ENCODE measurements around the gene GALNT12. TPM values are rescaled to one million over a fixed set of nuclear protein-coding genes. Genes with fewer than 3 reads are reported as not detected.

GALNT12 gene
- total RNA-seq, 1 donor from 2014 or later = 0.55 TPM

GRCh38 chr9:98809311-98810101 is 2.0 kb downstream of the GALNT12 start:
- H3K4me1 Mint-ChIP-seq (ENCODE audit: low read depth) = peaks cover 11% of the 10 kb centered on the region
- H3K9me3 Mint-ChIP-seq (ENCODE audit: low read depth) = peaks cover 8% of the 10 kb centered on the region
- no peak overlapping the region for H3K27ac Mint-ChIP-seq (ENCODE audit: unreplicated experiment)
- no peaks in the 10 kb centered on the region for H3K36me3 Mint-ChIP-seq (ENCODE audit: low read depth)
- H3K4me3 Mint-ChIP-seq (ENCODE audit: unreplicated experiment) = no peak overlapping the region
- DNase-seq (ENCODE audit: low spot score) = peak; percentile 41
- H3K27me3 Mint-ChIP-seq (ENCODE audit: low read depth) = peaks cover 35% of the 10 kb centered on the region
- TF ChIP-seq CTCF (IDR thresholded peaks at IDR 0.05) = no peak

- Mint-ChIP-seq H3K4me3 (ENCODE audit: unreplicated experiment) (no peak overlapping the region), H3K9me3 (ENCODE audit: low read depth) (peaks cover 8% of the 10 kb centered on the region), H3K4me1 (ENCODE audit: low read depth) (peaks cover 11% of the 10 kb centered on the region), H3K27ac (ENCODE audit: unreplicated experiment) (no peak overlapping the region), H3K27me3 (ENCODE audit: low read depth) (peaks cover 30% of the 10 kb centered on the region), H3K36me3 (ENCODE audit: low read depth) (no peaks in the 10 kb centered on the region)
- no peak for DNase-seq (ENCODE audit: low spot score)
- TF ChIP-seq CTCF (IDR thresholded peaks at IDR 0.05) = no peak
Observed at GRCh38 chr9:98810102-98810842, 2.8 kb downstream of the GALNT12 start.

GRCh38 chr9:98811051-98811650 is 3.7 kb downstream of the GALNT12 start:
- H3K9me3 Mint-ChIP-seq (ENCODE audit: low read depth) = peaks cover 8% of the 10 kb centered on the region
- TF ChIP-seq CTCF (IDR thresholded peaks at IDR 0.05) = no peak
- H3K4me3 Mint-ChIP-seq (ENCODE audit: unreplicated experiment) = no peak overlapping the region
- H3K4me1 Mint-ChIP-seq (ENCODE audit: low read depth) = peaks cover 11% of the 10 kb centered on the region
- H3K27me3 Mint-ChIP-seq (ENCODE audit: low read depth) = peaks cover 21% of the 10 kb centered on the region
- no peaks in the 10 kb centered on the region for H3K36me3 Mint-ChIP-seq (ENCODE audit: low read depth)
- no peak overlapping the region for H3K27ac Mint-ChIP-seq (ENCODE audit: unreplicated experiment)
- DNase-seq (ENCODE audit: low spot score) = no peak

- Mint-ChIP-seq H3K9me3 (ENCODE audit: low read depth) (peaks cover 14% of the 10 kb centered on the region), H3K4me3 (ENCODE audit: unreplicated experiment) (no peak overlapping the region), H3K27ac (ENCODE audit: unreplicated experiment) (no peak overlapping the region), H3K4me1 (ENCODE audit: low read depth) (no peaks in the 10 kb centered on the region), H3K27me3 (ENCODE audit: low read depth) (no peaks in the 10 kb centered on the region), H3K36me3 (ENCODE audit: low read depth) (no peaks in the 10 kb centered on the region)
- no peak for DNase-seq (ENCODE audit: low spot score)
- TF ChIP-seq CTCF (IDR thresholded peaks at IDR 0.05) = no peak
Observed at GRCh38 chr9:98815391-98815951, 8.0 kb downstream of the GALNT12 start.

DNA sequence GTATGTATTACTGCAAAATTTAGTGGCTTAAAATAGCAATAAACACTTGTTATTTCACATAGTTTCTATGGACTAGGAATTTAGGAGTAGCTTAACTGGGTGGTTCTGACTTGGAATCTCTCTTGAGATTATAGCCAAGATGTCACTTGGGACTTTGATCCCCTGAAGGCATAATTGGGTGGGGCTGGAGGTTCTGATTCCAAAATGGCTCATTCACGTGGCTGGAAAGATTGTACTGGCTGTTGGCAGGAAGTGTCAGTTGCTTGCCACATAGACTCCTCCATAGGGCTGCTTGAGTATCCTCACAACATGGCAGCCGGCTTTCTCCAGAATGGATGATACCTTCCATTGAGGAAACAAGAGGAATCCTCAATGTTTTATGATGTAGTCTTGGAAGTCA is 11.3 kb downstream of the GALNT12 start:
- H3K4me3 Mint-ChIP-seq (ENCODE audit: unreplicated experiment) = no peak overlapping the region
- no peak for DNase-seq (ENCODE audit: low spot score)
- no peaks in the 10 kb centered on the region for H3K4me1 Mint-ChIP-seq (ENCODE audit: low read depth)
- H3K27me3 Mint-ChIP-seq (ENCODE audit: low read depth) = peaks cover 2% of the 10 kb centered on the region
- H3K9me3 Mint-ChIP-seq (ENCODE audit: low read depth) = peaks cover 6% of the 10 kb centered on the region
- peaks cover 1% of the 10 kb centered on the region for H3K36me3 Mint-ChIP-seq (ENCODE audit: low read depth)
- no peak overlapping the region for H3K27ac Mint-ChIP-seq (ENCODE audit: unreplicated experiment)
- TF ChIP-seq CTCF (IDR thresholded peaks at IDR 0.05) = no peak

All from chondrocyte (in vitro differentiated cells).